Natural killer cell (primary cell): ENCODE measurements around the gene SHISA6. TPM values are rescaled to one million over a fixed set of nuclear protein-coding genes. Genes with fewer than 3 reads are reported as not detected.

ENCODE experiments used
- ATAC-seq, 3 donors: fragments of 150-1000 bp in 2 of 3; fragments of 200-7000 bp in 1 of 3; cut with Tn5 transposase; 1 replicate in 1 of 3; 2 replicates in 2 of 3; pipeline ENCODE4 v1.10.0; 2021; ENCODE audit warnings: mild to moderate bottlenecking in 2 of 3, moderate library complexity in 2 of 3
- DNase-seq, 2 donors: peaks; one replicate each; pipeline versions ENCODE4 v3.0.0 to v3.0.0-alpha.2; 2013 to 2021; ENCODE audit warnings: mixed read lengths in 1 of 2
- H3K27ac ChIP-seq: one replicate; pipeline ENCODE4 v1.5.1; 2013; ENCODE audit warnings: mild to moderate bottlenecking, low read length
- H3K27me3 ChIP-seq: one replicate; pipeline ENCODE4 v1.6.1; 2013; ENCODE audit warnings: low read length; ENCODE audit not compliant: control insufficient read depth, insufficient read depth
- H3K36me3 ChIP-seq: one replicate; pipeline ENCODE4 v1.6.1; 2013; ENCODE audit warnings: low read length; ENCODE audit not compliant: control insufficient read depth, insufficient read depth
- H3K4me1 ChIP-seq: one replicate; pipeline ENCODE4 v1.6.1; 2013; ENCODE audit warnings: low read length; ENCODE audit not compliant: control insufficient read depth, insufficient read depth
- H3K4me3 ChIP-seq: one replicate; pipeline ENCODE4 v1.5.1; 2013; ENCODE audit warnings: low read length
- H3K9me3 ChIP-seq: one replicate; pipeline ENCODE4 v1.6.1; 2013; ENCODE audit warnings: low read length; ENCODE audit not compliant: control insufficient read depth, insufficient read depth
- H3K27ac Mint-ChIP-seq, 2 donors: one replicate each; pipeline ENCODE4 v1.8.0; 2022; ENCODE audit warnings: mild to moderate bottlenecking in 2 of 2, mixed read lengths in 2 of 2, moderate library complexity in 1 of 2
- H3K27me3 Mint-ChIP-seq, 2 donors: one replicate each; pipeline ENCODE4 v1.8.0; 2022; ENCODE audit warnings: low read depth in 2 of 2, mixed read lengths in 2 of 2
- H3K36me3 Mint-ChIP-seq: one replicate; pipeline ENCODE4 v1.8.0; 2022; ENCODE audit warnings: mixed read lengths
- H3K4me1 Mint-ChIP-seq, 2 donors: one replicate each; pipeline ENCODE4 v1.8.0; 2022; ENCODE audit warnings: mixed read lengths in 2 of 2
- H3K4me3 Mint-ChIP-seq: one replicate; pipeline ENCODE4 v1.8.0; 2022; ENCODE audit warnings: mild to moderate bottlenecking, moderate library complexity, mixed read lengths
- H3K9me3 Mint-ChIP-seq, 2 donors: one replicate each; pipeline ENCODE4 v1.8.0; 2022; ENCODE audit warnings: mixed read lengths in 2 of 2
- CTCF ChIP-seq: fragments of 200-600 bp; IDR thresholded peaks from one replicate; pipeline ENCODE4 v1.8.0; 2022; ENCODE audit warnings: antibody characterized with exemption
- WGBS: methylation state at CpG from one replicate; pipeline ENCODE4 v1.1.7; 2013; ENCODE audit warnings: missing lambda C conversion rate; ENCODE audit not compliant: insufficient coverage; 5-methylcytosine and 5-hydroxymethylcytosine counted together
- intact Hi-C: fragments of 100-400 bp; cut with micrococcal nuclease; formaldehyde crosslinking; loops from one replicate; pipeline ENCODE4 v1.14.2; 2022
- total RNA-seq, 4 donors: library from RNA; stranded (reverse); fragments of 120-200 nt in 1 of 4; gene quantifications; one replicate each; pipeline versions ENCODE4 v1.2.3 to v1.2.4, GENCODE V29; 2013 to 2022

SHISA6 gene
- total RNA-seq, 3 donors from 2014 or later (not counting 1 experiment from before 2014, with no cell fraction given), result not detected

GRCh38 chr17:11285946-11286345 lies 44.9 kb downstream of the SHISA6 start:
- no peaks in the 10 kb centered on the region for H3K9me3 ChIP-seq
- no peak overlapping the region for H3K4me3 ChIP-seq
- DNase-seq (no peak), ATAC-seq (no peak)
- H3K27me3 ChIP-seq, result no peaks in the 10 kb centered on the region
- no peaks in the 10 kb centered on the region for H3K4me1 ChIP-seq
- H3K27ac Mint-ChIP-seq, result no peak overlapping the region
- peaks cover 4 to 8% of the 10 kb centered on the region in 2 donors for H3K9me3 Mint-ChIP-seq
- intact Hi-C loops, result no loop called here
- no peak overlapping the region for H3K4me3 Mint-ChIP-seq
- H3K36me3 Mint-ChIP-seq, result no peaks in the 10 kb centered on the region
- H3K36me3 ChIP-seq, result no peaks in the 10 kb centered on the region
- WGBS, result 82% methylated on average over 5 of the region's 5 CpGs
- peaks cover 0 to 3% of the 10 kb centered on the region in 2 donors for H3K27me3 Mint-ChIP-seq
- TF ChIP-seq CTCF, result no peak
- no peak overlapping the region for H3K27ac ChIP-seq
- H3K4me1 Mint-ChIP-seq, result no peaks in the 10 kb centered on the region

GRCh38 chr17:11287791-11288190 lies 46.8 kb downstream of the SHISA6 start:
- Mint-ChIP-seq H3K4me1 (no peaks in the 10 kb centered on the region), H3K36me3 (no peaks in the 10 kb centered on the region), H3K27ac (no peak overlapping the region), H3K9me3 (peaks cover 4 to 8% of the 10 kb centered on the region in 2 donors), H3K27me3 (peaks cover 0 to 3% of the 10 kb centered on the region in 2 donors), H3K4me3 (no peak overlapping the region)
- intact Hi-C loops, result no loop called here
- DNase-seq (no peak), ATAC-seq (no peak)
- H3K4me3 ChIP-seq, result no peak overlapping the region
- no peak overlapping the region for H3K27ac ChIP-seq
- no peaks in the 10 kb centered on the region for H3K36me3 ChIP-seq
- no peaks in the 10 kb centered on the region for H3K9me3 ChIP-seq
- no peaks in the 10 kb centered on the region for H3K4me1 ChIP-seq
- no peak for TF ChIP-seq CTCF
- H3K27me3 ChIP-seq, result no peaks in the 10 kb centered on the region

GRCh38 chr17:11290814-11291213 lies 49.8 kb downstream of the SHISA6 start:
- Histone ChIP-seq H3K27ac (no peak overlapping the region), H3K27me3 (no peaks in the 10 kb centered on the region), H3K36me3 (no peaks in the 10 kb centered on the region), H3K9me3 (no peaks in the 10 kb centered on the region), H3K4me1 (no peaks in the 10 kb centered on the region), H3K4me3 (no peak overlapping the region)
- no peaks in the 10 kb centered on the region for H3K4me1 Mint-ChIP-seq
- H3K9me3 Mint-ChIP-seq, result peaks cover 0 to 6% of the 10 kb centered on the region in 2 donors
- intact Hi-C loops, result no loop called here
- whole genome bisulfite sequencing, result 91% methylated on average over 5 of the region's 7 CpGs
- H3K27ac Mint-ChIP-seq, result no peak overlapping the region
- no peak for TF ChIP-seq CTCF
- no peaks in the 10 kb centered on the region for H3K27me3 Mint-ChIP-seq
- ATAC-seq (no peak), DNase-seq (no peak)
- no peak overlapping the region for H3K4me3 Mint-ChIP-seq
- no peaks in the 10 kb centered on the region for H3K36me3 Mint-ChIP-seq

DNA sequence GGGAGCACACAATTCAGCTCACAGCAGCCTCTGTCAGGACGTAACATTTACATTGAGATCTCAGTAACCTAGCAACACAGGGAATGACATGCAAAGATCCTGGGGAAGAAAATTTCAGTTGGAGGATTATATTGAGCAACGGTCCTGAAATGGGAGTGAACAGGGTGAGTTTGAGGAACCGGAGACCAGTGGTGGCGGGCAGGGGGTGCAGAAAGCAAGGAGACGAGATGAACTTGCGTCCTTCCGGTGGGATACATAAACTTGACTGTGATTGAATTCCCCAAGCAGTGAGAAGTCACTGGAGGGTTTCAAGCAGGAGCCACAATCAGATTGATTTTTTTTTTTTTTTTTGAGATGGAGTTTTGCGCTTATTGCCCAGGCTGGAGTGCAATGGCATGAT lies 51.5 kb downstream of the SHISA6 start:
- H3K4me3 ChIP-seq, result no peak overlapping the region
- no peaks in the 10 kb centered on the region for H3K27me3 Mint-ChIP-seq
- H3K4me1 Mint-ChIP-seq, result no peaks in the 10 kb centered on the region
- no peak overlapping the region for H3K27ac ChIP-seq
- peaks cover 0 to 5% of the 10 kb centered on the region in 2 donors for H3K9me3 Mint-ChIP-seq
- H3K27me3 ChIP-seq, result no peaks in the 10 kb centered on the region
- H3K36me3 ChIP-seq, result no peaks in the 10 kb centered on the region
- DNase-seq (no peak), ATAC-seq (no peak)
- WGBS, result 93% methylated on average over 8 of the region's 8 CpGs
- intact Hi-C loops, result no loop called here
- no peak for TF ChIP-seq CTCF
- H3K36me3 Mint-ChIP-seq, result no peaks in the 10 kb centered on the region
- H3K9me3 ChIP-seq, result no peaks in the 10 kb centered on the region
- H3K4me1 ChIP-seq, result no peaks in the 10 kb centered on the region
- no peak overlapping the region for H3K27ac Mint-ChIP-seq
- H3K4me3 Mint-ChIP-seq, result no peak overlapping the region
